PFSK-1 (cell line): Measurements from ENCODE around the gene NDFIP1.

Experiments used
- FOXP2 ChIP-seq: optimal IDR thresholded peaks from 2 replicates; pipeline ENCODE3; 2011; ENCODE audit warnings: borderline replicate concordance, control low read depth, inconsistent platforms; ENCODE audit not compliant: insufficient read depth; ENCODE audit errors: extremely low read length, extremely low read depth
- POLR2AphosphoS5 ChIP-seq: IDR thresholded peaks from 2 replicates; pipeline ENCODE4 v1.6.1; 2012; ENCODE audit warnings: low read depth, mild to moderate bottlenecking, control low read depth, low read length, moderate library complexity
- REST ChIP-seq, 2 experiments: IDR thresholded peaks; 2 replicates each; pipeline versions ENCODE4 v1.6.1 to v1.8.0; 2011 to 2012; ENCODE audit warnings: low read depth in 2 of 2, low read length in 2 of 2, control low read depth in 1 of 2, inconsistent platforms in 1 of 2, mild to moderate bottlenecking in 1 of 2, moderate library complexity in 1 of 2; ENCODE audit not compliant: insufficient read depth in 1 of 2
- SIN3A ChIP-seq: IDR thresholded peaks from 2 replicates; pipeline ENCODE4 v1.6.1; 2012; ENCODE audit warnings: mild to moderate bottlenecking, low read length, moderate library complexity, borderline replicate concordance; ENCODE audit not compliant: insufficient read depth
- TAF1 ChIP-seq: IDR thresholded peaks from 2 replicates; pipeline ENCODE4 v1.6.1; 2012; ENCODE audit warnings: low read length, control low read depth, borderline replicate concordance; ENCODE audit not compliant: insufficient read depth

NDFIP1 gene

GRCh38 chr5:142074006-142074405, 34.6 kb upstream of the NDFIP1 start:
- TF ChIP-seq POLR2AphosphoS5, result no peak

DNA sequence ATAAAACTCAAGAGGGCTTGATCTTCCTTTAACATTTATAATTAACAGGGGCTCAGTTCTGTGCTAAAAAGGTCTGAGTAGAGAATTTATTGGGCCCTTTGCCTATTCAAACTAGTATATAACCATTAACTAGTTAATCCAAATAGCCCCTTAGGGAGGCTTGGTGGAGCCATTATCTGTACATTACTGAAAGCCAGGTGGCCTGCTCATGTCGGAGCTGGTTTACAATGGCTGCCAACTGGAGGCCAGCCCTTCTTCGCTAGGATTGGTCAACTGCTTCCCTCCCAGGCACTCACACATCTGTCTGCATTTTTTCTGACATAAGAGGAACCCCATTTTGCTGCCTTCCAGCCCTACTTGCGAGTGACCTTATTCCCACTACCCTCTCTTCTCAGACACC, 30.4 kb upstream of the NDFIP1 start:
- TF ChIP-seq SIN3A (no peak), TAF1 (no peak), POLR2AphosphoS5 (no peak), FOXP2 (no peak), REST (IDR thresholded peaks at IDR 0.05; ENCODE audit: insufficient read depth in 1 of 2, low read depth in 2 of 2, low read length in 2 of 2) (no peak)

DNA sequence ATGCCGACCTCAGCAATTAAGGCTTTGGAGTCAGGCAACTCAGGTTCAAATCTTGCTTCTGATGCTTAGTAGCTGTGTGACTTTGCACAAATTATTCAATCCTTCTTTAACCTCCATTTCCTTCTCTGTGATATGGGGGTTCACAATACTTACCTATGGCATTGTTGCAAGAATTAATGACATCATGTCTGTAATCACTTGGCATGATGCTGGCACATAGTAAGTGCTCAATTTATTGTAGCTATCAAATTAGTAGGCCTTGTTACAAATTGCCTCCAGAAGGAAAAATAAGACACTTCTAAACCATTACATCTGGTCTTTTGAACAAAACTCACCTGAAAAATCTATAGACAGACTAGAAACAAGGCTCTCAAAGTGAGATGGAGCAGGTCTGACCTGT, 29.9 kb upstream of the NDFIP1 start:
- TF ChIP-seq REST (IDR thresholded peaks at IDR 0.05; ENCODE audit: insufficient read depth in 1 of 2, low read depth in 2 of 2, low read length in 2 of 2) (no peak), FOXP2 (no peak), SIN3A (no peak), TAF1 (no peak), POLR2AphosphoS5 (no peak)

DNA sequence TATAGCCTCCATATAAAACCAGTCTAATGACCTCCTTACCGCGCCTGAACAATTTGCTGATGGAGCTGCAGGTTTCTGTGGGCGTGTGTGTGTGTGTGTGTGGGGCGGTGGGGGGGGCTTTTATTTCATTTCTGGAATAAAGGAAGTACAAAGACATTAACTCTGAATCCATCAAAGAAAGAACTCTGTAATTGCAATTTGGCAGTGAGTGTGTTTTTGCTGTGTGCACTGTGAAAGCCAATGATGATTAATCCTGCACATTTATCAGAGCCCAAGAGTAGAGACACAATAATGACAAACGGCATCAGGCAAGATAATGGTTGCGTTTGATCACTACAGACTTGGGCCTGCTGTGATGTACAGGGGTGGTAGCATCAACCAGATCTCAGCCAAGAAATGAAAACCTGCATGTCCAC, 29.3 kb upstream of the NDFIP1 start:
- TF ChIP-seq POLR2AphosphoS5 (no peak), REST (IDR thresholded peaks at IDR 0.05; ENCODE audit: insufficient read depth in 1 of 2, low read depth in 2 of 2, low read length in 2 of 2) (no peak), FOXP2 (no peak), TAF1 (no peak), SIN3A (no peak)

- TF ChIP-seq REST (IDR thresholded peaks at IDR 0.05; ENCODE audit: insufficient read depth in 1 of 2, low read depth in 2 of 2, low read length in 2 of 2) (no peak), SIN3A (no peak), FOXP2 (no peak), TAF1 (no peak), POLR2AphosphoS5 (no peak)
Observed at GRCh38 chr5:142080248-142080647, 28.3 kb upstream of the NDFIP1 start.
